HG03159 (cell line): ENCODE results near the gene CTNNA2.
"Not testable (repeated sequence)": the region's sequence is repeated elsewhere in the genome, so short reads cannot be mapped to it uniquely, and the experiment has no call there.

ENCODE experiments used
- ATAC-seq: cut with Tn5 transposase; IDR thresholded peaks from one replicate; pipeline ENCODE4 v1.9.1; 2021; ENCODE audit warnings: mild to moderate bottlenecking, moderate library complexity; ENCODE audit not compliant: unreplicated experiment

Gene CTNNA2

DNA sequence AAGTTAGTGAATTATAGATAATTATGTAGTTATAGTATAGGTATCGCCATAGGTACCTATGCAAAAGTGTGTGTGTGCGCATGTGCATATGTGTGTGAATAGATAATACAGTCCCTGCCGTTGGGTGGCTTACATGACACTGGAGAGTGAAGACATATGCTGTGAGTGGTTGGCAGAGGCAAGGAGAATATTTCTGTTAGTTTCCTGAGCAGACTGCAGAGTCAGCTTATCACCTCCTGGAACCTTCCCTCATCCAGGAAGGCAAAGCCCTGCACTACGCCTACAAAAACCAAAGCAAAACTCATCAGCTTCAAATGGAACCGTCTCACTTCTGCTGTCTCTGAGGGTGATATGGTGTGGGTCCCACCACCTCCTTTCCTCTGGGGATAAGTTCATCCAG, 609.8 kb downstream of the CTNNA2 start:
- no peak for ATAC-seq

DNA sequence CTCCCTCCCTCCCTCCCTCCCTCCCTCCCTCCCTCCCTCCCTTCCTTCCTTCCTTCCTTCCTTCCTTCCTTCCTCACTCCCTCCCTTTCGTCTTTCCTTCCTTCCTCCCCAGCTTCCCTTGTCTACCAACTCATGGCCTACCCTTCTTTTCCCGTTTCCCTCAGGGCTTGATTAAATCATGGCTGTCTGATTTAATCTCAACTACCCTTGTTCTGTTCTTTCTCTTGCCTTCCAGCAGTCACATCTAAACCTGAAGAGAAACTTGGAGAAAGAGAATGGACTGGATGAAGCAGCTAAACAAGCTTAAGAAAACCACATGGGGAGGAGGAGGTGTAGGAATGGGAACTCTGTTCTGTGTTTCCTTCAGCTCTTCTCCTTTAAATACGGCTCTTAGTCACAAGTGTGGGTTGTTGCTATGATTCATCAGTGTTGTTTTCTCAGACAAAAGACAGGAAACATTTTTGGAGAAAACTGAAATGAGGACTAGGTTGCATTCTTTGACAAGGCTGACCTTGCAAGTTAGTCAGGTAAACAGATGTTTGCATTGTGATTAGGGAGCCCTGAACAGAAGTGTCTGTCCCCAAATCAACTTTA, 613.8 kb downstream of the CTNNA2 start:
- ATAC-seq = no peak

DNA sequence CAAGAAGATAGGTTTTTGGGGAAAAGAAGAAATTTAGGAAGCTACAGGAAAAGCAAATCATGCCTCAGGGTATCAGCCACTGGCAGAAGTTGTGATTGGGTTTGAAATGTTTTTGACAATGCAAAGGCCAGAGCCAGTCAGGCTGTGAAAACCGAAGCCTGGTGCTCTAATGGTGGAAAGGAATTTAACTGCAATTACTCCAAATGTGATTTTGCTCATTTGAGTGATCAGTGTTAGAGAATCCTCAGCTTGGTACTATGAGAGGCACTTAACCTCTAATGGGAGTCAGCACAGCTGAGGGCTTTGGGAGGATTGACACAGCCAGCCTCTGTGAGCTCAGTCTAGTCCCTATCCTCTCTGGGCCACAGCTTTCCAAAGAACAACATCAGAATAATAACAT, 615.2 kb downstream of the CTNNA2 start:
- ATAC-seq = no peak

DNA sequence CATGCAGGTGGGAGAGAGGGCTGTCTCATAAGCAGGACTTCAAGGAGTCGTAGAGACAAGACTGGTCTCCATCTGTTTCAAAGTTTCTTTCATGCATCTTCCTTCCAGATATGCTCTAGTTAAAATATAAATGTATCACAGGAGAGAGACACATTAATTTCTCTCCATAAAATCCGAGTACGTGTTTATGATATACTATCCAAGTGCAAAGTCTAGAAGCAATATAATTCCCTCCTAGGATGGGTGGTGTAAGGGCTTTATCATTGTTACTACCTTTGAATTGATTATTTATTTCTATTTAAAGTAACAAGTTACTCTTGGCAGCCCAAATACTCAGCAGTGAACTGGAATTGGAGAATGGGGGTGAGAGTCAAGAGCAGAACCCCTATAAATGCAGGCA, 619.4 kb downstream of the CTNNA2 start:
- no peak for ATAC-seq

DNA sequence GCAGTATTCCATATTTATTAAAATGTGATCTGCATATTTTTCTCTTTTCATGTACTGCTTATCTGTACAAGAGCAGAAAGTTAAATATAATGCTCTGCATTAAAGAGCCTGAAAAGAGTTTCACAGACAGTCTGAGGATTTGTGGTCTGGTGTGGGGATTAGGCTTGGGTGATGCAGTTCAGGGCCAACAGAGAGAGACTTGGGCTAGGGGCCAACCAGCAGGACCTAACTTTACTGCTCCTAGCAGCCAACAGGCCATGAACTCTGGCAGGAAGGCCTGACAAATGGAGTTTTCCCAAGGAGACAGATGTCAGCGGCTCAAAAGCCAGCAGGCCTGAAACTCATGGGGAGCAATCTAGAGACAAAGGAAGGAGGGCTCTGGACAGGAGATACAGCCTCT, 622.1 kb downstream of the CTNNA2 start:
- no peak for ATAC-seq

DNA sequence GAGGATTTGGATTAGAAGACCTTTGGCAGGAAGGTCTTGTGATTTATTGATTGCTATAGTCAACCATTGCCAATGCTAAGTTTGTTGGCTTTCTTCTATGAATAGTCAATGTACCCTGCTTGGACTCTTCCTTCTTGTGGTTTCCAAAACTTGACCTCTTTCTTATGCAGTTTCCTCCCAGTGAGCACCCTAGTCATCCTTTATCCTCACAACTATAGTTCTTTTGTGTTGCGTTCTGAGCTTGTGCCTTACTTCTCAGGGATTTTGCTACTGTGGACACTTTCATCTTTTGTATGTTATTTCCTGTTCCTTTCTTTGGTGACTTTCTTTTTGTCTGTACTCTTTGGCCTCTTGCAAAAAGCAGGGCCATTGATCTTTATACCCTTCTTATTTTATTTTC, 623.5 kb downstream of the CTNNA2 start:
- ATAC-seq = no peak

DNA sequence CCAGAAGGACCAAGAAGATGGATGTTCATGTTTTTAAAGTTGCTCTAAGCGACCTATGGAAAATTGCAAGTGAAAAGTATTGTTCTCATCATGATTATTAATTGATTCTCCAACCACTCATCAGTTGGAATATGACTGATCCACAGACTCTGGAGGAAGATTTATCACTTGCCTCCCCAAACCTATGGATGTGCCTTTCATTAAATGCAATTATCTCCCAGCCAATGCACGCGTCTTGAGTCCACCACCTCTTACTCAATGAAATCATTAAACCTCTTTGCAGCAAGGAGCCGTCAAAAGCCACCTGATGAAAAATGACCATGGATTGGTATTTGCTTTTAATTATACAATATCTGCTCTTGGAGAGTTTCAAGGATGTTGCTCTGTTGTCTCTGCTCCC, 626.1 kb downstream of the CTNNA2 start:
- no peak for ATAC-seq

DNA sequence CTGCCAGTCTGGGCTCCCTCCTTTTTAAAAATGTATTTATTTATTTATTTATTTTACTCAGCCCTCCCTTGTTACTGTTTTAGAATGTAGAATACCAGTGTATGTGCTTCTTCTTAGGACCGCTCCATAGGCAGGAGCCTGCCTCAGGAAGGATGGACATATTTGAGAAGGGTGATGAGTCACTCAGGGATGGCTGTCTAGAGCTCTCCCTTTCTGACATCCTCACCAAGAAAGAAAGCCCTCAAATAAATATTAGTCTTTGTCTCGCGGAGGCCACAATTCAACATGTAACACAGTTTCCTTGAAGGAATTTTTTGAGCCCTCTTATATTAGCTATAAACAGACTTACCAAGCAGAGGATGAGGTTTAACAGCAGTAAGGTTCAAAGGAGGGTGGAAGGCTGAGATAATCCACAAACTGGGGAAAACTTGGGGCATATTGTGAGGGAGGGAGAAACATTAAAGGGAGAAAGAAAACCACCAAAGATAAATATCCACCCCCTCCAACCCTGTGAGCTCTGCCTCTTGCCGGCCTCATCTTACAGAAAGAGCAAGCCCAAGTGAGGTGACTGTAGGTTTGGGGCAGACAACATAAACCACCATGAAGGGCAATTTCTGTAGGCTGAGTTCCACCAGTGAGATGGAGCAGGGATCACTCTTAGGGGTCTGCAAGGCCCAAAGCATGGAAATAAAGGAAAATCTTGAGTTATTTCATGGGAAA, 628.3 kb downstream of the CTNNA2 start:
- no peak for ATAC-seq

DNA sequence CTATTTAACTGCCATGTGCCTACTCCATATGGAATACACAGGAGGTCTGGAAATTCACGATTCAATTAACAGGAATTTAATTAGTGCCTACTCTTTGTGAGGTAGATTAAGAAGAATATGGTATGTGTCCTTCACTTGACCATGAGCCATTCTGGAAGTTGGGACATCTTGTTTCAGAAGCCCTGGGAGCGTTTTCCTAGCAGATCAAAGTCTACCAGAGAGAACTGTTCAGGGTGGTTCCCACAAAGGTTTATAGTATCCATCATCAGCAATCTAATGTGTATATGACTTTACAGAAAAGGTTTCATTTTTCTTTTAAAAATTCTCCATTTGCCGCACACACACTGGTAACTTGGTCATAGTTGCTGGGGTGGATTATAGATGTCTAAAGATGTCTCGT, 632.6 kb downstream of the CTNNA2 start:
- ATAC-seq = no peak

DNA sequence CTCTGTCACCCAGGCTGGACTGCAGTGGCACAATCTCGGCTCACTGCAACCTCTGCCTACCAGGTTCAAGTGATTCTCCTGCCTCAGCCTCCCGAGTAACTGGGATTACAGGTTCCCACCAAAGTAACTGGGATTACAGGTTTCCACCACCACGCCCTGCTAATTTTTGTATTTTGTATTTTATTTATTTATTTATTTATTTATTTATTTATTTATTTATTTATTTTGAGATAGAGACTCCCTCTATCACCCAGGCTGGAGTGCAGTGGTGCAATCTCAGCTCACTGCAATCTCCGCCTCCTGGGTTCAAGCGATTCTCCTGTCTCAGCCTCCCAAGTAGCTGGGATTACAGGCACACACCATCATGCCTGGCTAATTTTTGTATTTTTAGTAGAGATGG, 633.9 kb downstream of the CTNNA2 start:
- ATAC-seq = not testable (repeated sequence)

DNA sequence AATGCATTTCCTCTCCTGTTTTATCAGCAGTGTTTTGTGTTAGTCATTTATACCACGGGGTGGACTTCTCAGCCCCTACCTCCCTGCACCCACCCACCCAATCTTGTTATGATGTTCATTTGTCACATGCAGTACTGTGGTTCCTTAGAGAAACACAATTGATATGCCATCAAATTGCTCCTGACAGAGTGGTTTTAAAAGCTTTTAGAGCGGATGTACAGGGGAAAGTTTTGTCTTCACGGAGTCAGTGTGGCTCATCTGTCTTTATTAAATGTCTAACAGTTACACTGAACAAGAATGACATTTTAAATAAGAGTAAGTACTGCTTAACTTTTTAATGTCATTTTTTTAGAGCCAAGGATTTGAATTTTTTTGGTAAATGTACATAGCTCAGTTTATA, 634.8 kb downstream of the CTNNA2 start:
- ATAC-seq = no peak

DNA sequence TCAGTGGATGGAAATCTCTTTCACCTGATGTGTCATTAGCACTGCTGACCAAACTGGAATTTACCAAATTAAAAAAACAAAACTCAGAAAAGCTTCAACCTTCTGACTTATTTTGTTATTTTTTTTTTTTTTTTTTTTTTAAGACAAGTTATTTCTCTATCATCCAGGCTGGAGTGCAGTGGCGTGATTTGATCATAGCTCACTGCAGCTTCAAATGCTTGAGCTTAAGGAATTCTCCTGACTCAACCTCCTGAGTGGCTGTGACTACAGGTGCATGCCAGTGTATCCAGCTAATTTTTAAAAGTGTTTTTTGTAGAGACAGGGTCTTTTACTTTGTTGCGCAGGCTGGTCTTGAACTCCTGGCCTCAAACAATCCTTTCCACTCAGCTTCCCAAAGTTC, 636.1 kb downstream of the CTNNA2 start:
- no peak for ATAC-seq

DNA sequence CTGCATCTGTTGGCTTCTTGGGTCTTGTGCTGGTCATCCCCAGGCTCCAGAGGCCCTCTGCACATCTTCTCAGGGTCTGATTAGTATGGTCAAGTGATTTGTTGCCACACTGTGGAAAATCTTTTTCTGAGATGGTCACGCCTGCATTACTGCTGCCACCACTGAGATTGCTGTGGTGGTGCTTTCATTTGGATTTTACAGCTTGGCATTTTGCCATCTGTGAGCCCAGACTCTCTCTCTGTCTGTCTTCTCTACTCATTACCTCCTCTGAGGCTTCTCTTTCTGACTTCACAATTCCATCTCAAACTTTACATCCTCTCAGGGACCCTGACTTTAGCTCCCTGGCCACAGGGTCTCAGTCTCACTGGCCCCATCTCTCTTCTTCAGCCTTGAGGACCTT, 637.1 kb downstream of the CTNNA2 start:
- no peak for ATAC-seq

DNA sequence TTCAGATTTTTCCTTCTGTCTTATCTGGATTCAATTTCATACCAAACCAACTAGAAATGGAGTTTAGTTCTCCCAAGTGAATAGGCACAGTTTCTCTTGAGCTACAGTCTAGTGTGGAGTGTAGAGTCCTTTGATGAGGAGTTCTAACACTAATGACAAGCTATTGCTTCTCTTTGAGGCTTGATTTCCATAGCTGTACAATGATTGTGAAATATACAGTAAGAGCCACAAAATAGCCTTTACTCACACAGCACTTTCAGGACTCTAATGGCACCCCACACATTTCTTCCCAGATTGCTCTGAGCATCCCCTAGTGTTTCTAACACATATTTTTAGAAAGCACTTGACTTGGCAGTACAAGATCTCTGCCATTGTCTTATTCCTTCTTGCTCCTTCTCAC, 638.4 kb downstream of the CTNNA2 start:
- no peak for ATAC-seq

DNA sequence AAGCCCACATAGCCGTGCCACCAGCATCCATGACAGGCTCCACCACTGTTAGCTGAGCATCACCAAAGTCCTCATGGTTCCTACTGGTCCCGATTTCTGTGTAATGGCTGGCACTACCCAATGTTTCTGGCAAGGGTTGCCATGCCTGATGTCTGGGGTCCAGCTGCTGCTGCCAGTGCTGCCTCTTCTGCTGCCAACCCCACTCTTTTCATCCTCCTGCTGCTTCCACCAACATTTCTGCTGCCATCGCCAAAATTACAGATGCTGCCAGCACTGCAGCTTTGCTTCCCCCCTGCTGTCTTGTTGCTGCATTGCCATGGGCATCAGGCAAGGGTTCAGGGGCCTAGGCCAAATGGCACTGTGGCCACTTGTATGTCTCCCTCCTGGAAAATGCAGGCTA, 638.8 kb downstream of the CTNNA2 start:
- ATAC-seq = no peak

DNA sequence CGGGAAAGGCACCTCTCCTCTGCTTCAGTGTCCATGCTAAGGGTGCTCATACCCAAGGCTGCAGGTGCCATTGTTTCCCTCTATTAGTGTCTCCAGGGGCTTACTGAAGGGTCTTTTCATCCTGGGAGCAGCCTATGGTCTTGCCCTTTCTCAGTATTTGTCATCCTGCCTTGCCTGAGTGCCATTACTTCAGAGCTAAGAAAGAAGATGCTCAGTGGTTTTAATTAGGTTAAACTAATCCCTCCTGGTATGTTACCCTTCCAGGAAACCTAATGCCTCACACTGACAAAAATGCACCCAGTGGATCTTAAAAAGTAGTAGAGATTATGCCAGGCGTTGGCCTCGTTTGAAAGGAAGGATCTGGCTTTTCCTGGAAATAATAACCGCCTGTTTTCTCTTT, 640.3 kb downstream of the CTNNA2 start:
- no peak for ATAC-seq

DNA sequence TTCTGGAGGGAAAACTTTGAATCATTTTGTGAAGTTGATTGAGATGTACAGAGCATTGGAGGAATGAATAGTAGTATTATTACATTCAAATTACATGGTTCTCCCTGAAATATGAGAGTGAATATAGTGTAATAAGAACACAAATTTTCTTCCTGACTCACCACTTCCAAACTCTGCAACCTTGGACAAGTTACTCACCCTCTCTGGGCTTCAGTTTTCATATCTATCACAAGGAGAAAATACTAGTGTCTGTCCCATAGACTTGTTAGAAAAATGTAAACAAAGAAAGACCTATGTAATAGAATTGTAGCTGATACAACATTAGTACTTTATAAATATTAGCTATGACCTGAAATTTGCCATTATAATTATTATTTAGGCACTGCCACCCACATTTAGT, 640.9 kb downstream of the CTNNA2 start:
- no peak for ATAC-seq

DNA sequence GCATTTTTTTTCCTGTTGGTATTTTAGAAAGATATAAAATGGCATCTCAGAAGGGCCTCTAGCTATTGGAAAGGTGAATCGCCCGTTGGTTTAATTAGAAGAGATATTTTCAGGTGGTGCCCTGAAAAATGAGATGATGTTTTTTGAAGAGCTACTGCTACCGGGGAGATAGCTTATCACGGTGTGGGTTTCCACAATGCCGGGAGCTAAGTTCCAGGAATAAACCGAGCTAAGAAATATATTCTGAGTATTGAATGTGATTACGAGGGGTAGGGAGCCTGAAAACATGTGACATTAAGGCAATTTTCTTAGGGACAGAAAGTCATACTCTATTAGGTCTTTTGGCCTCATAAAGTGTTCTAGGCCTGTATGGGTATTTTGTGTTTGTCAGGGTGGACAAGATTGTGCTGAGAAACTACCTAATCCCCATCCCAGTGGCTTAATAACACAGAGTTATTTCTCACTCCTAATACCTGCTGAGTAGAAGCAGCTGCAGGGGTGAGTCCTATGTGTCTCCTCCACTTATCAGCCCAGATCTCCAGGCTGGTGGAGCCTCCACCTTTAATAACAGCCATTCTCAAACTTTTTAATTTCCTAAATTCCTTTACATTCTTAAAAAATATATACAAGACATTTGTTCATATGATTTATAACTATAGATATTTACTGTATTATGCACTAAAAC, 641.5 kb downstream of the CTNNA2 start:
- ATAC-seq = no peak

DNA sequence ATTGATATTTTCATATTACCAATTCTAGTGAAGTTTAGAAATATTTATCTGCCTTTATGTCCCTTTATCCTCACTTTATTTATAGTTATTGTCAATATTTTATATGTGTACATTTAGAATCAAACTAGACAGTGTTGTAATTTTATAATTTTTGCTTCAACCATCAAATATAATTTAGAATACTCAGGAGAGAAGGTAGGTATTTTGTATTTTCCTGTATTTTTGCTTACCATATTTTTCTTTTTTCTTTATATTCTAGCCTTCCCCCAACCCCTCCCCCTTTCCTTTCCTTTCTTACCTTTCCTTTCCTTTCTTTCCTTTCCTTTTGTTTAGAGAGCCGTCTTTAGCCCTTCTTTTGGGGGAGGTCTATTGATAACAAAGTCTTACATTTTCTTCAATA, 651.5 kb downstream of the CTNNA2 start:
- ATAC-seq = no peak

DNA sequence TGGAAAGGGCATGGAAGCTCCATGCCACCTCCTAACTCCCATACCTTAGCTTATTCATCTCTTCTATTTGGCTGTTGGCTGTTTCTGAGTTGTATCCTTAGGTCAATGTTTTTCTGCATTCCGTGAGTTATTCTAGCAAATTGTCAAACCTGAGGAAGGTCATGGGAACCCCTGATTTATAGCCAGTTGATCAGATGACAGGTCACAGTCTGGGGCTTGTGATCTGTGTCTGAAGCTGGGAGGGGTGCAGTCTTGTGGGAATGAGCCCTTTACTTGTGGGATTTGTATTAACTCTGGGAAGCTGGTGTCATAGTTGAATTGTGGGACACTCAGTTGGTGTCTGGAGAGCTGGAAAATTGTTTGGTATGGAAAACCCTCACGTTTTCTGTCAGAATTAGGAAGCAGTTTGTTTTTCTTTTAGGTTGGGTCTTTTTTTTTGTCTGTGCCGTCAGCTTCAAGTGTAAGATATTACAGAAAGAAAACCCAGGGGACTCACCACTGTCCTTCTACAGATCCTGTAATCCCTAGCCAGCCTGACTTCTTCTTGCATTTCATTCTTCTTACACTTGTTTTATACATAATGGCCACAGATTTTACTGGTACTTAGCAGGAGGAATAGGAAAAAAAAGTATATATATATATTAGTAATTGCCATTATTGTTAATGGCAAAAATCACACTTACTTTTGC, 653.8 kb downstream of the CTNNA2 start:
- ATAC-seq = no peak

DNA sequence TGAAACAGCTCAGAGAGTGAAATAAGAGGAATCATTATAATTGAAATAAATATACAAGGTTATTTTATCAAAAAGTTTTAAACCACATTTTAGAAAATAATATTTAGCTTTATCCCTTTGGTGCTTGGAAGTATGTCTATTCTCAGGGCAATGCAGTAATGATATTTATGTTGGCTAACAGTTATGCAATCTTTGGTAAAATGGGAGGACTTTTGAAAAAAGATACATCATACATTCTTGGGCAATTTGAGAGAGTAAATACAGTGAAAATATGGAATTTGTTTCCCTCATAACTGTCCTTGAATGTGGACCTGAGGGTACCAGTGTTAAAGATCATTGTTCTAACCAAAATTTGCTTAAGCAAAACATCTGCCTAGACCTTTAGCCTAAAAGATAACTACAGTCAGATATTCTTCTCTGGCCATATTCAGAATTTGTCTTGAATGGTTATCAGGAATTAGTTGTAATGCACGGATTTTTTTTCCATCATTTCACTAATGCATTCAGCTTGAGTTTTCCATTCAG, 654.5 kb downstream of the CTNNA2 start:
- ATAC-seq = no peak

DNA sequence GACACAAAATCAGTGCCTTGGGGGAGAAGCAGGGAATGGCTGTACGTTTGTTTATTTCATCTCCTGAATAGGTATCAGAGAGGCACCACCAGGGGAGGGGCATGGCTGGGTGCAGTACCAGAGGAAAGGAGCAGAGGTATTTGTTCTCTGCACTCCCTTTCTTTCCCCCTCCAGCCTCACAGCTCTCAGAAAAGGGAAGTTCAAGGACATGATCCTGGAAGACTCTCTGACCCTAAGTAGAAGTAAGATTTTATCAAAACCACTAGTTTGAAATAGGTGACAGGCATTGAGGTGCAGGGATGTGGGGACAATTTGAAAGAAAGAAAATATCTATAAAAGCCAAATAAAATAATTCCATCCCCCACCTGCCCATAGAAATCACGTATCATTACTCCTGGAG, 655.2 kb downstream of the CTNNA2 start:
- ATAC-seq = no peak
